ENCODE measurements around the gene MAMDC2. TPM values are rescaled to one million over a fixed set of nuclear protein-coding genes. Genes with fewer than 3 reads are reported as not detected.

The MAMDC2 gene
- total and polyA plus RNA-seq, 2 of the 8 experiments (the other 6 are each of a cell fraction or from before 2014, with no cell fraction given): 6.1 to 15.4 TPM

- POLR2A ChIA-PET (ENCODE audit: partially characterized antibody): no interaction called here
- Histone ChIP-seq H3K79me2 (ENCODE audit: control insufficient read depth in 1 of 2, insufficient read depth in 2 of 2, low read length in 2 of 2) (no peaks in the 10 kb centered on the region), H3K23ac (ENCODE audit: insufficient read length) (no peak overlapping the region), H3K4me1 (replicated peaks in 1 of 4; ENCODE audit: control insufficient read depth in 3 of 4, insufficient read depth in 4 of 4, low read length in 3 of 4) (no peaks in the 10 kb centered on the region; a peak in 2 of 7 replicates), H3K9ac (replicated peaks in 1 of 4; ENCODE audit: extremely low read depth in 1 of 4, low read depth in 3 of 4, low read length in 3 of 4) (no peak overlapping the region), H3K9me3 (ENCODE audit: insufficient read depth in 2 of 2, low read depth in 1 of 2, low read length in 1 of 2) (no peaks in the 10 kb centered on the region), H2BK20ac (ENCODE audit: low read length) (no peak overlapping the region), H3K4me3 (ENCODE audit: extremely low read depth in 1 of 4, insufficient read depth in 2 of 4, low read depth in 3 of 4, low read length in 4 of 4) (no peak overlapping the region), H2BK15ac (ENCODE audit: low read length) (no peak overlapping the region), H2BK12ac (ENCODE audit: low read depth, low read length) (no peak overlapping the region), H2BK5ac (ENCODE audit: low read depth, low read length) (no peak overlapping the region), H4K8ac (ENCODE audit: extremely low read depth, insufficient read depth, low read length) (no peak overlapping the region), H4K91ac (replicated peaks; ENCODE audit: insufficient read length, low read length) (no peak overlapping the region), H2AFZ (ENCODE audit: low read length) (no peak overlapping the region), H3K27me3 (replicated peaks in 1 of 4; ENCODE audit: control insufficient read depth in 3 of 4, extremely low read depth in 1 of 4, insufficient read depth in 3 of 4, low read length in 3 of 4) (no peaks in the 10 kb centered on the region), H4K20me1 (replicated peaks in 1 of 2; ENCODE audit: control insufficient read depth in 1 of 2, insufficient read depth in 2 of 2, low read length in 2 of 2) (no peaks in the 10 kb centered on the region), H3K4me2 (ENCODE audit: insufficient read depth in 1 of 2, low read depth in 2 of 2, low read length in 2 of 2) (no peak overlapping the region), H4K5ac (ENCODE audit: insufficient read length, low read depth, low read length) (no peak overlapping the region), H3K79me1 (ENCODE audit: low read depth, low read length) (no peaks in the 10 kb centered on the region), H3K4ac (replicated peaks; ENCODE audit: insufficient read length, low read depth, low read length) (no peak overlapping the region), H2AK5ac (ENCODE audit: low read depth, low read length) (no peak overlapping the region), H2BK120ac (replicated peaks; ENCODE audit: low read depth, low read length) (no peak overlapping the region), H3K14ac (ENCODE audit: insufficient read length) (no peak overlapping the region), H3K56ac (replicated peaks; ENCODE audit: insufficient read length, low read depth, low read length) (no peak overlapping the region), H3K36me3 (ENCODE audit: control insufficient read depth in 2 of 4, insufficient read depth in 4 of 4, low read length in 3 of 4) (no peaks in the 10 kb centered on the region), H3K18ac (ENCODE audit: extremely low read depth, low read length) (no peak overlapping the region), H3K23me2 (ENCODE audit: low read depth, low read length) (no peaks in the 10 kb centered on the region), H3K27ac (ENCODE audit: low read depth, low read length) (no peak overlapping the region)
- CTCF ChIA-PET (ENCODE audit: partially characterized antibody): interaction anchor here (1.0 to 1.3 kb wide), 2 partner anchors 42 to 98 kb away, joined by 3 read pairs; no protein-coding TSS in a partner anchor
- WGBS, 2 experiments (ENCODE audit: extremely low coverage in 1 of 2, insufficient coverage in 1 of 2, insufficient read length in 1 of 2, insufficient replicate concordance in 2 of 2, low coverage in 1 of 2, low lambda C conversion rate in 2 of 2, missing lambda C conversion rate in 1 of 2): 86% methylated on average over 3 of the region's 3 CpGs; no CpG with 5 or more reads in 1 of the 2 experiments
- DNase-seq (ENCODE audit: low read depth in 1 of 2, low spot score in 2 of 2) (no peak), FAIRE-seq (no peak)
- TF ChIP-seq RFX5 (IDR thresholded peaks at IDR 0.05; ENCODE audit: borderline replicate concordance, low read depth, low read length): no peak
- TF ChIP-seq RNF2 (IDR thresholded peaks at IDR 0.05; ENCODE audit: borderline replicate concordance, low read depth, low read length, missing control alignments, poor library complexity, severe bottlenecking): no peak
- no peak for TF ChIP-seq EGR1 (IDR thresholded peaks at IDR 0.05; ENCODE audit: borderline replicate concordance, low read depth, low read length)
- no peak for TF ChIP-seq HDAC2 (IDR thresholded peaks at IDR 0.05; ENCODE audit: borderline replicate concordance in 1 of 2, low read depth in 2 of 2, low read length in 2 of 2)
- no peak for TF ChIP-seq E2F6 (IDR thresholded peaks at IDR 0.05)
- no peak for TF ChIP-seq SIN3A (conservative IDR thresholded peaks at IDR 0.05 in 1 of 2, IDR thresholded peaks at IDR 0.05 in 1 of 2; ENCODE audit: low read depth in 1 of 2, low read length in 2 of 2)
- no peak for TF ChIP-seq EZH2 (IDR thresholded peaks at IDR 0.05; ENCODE audit: low read depth, low read length, severe bottlenecking)
- no peak for TF ChIP-seq BRCA1 (IDR thresholded peaks at IDR 0.05; ENCODE audit: low read depth, low read length)
- TF ChIP-seq ZNF274 (IDR thresholded peaks at IDR 0.05; ENCODE audit: borderline replicate concordance, extremely low read depth, low read length): no peak
Measured at GRCh38 chr9:70069704-70070103, 26.1 kb downstream of the MAMDC2 start.

Data from H1 (cell line).